SK-N-SH (cell line): ENCODE data around the gene MICAL2.

Source experiments
- GABPA ChIP-seq: IDR thresholded peaks from 2 replicates; pipeline ENCODE4 v1.4.0; 2012; ENCODE audit warnings: low read depth, mild to moderate bottlenecking
- GATA2 ChIP-seq: sonication (generic); formaldehyde crosslinking; IDR thresholded peaks from 2 replicates; pipeline ENCODE4 v1.5.0; 2020; ENCODE audit warnings: mild to moderate bottlenecking, missing genetic modification reagents
- JUND ChIP-seq: IDR thresholded peaks from 2 replicates; pipeline ENCODE4 v1.4.0; 2012
- NFIC ChIP-seq: IDR thresholded peaks from 2 replicates; pipeline ENCODE4 v1.4.0; 2012; ENCODE audit warnings: borderline replicate concordance
- POLR2AphosphoS5 ChIP-seq: IDR thresholded peaks from 2 replicates; pipeline ENCODE4 v1.6.1; 2012; ENCODE audit warnings: low read depth, low read length
- RAD21 ChIP-seq: IDR thresholded peaks from 2 replicates; pipeline ENCODE4 v1.6.1; 2012; ENCODE audit warnings: mild to moderate bottlenecking, low read length
- RFX5 ChIP-seq: IDR thresholded peaks from 2 replicates; pipeline ENCODE4 v1.6.1; 2012; ENCODE audit warnings: mild to moderate bottlenecking, improper control_type of control experiment, low read length
- RXRA ChIP-seq: IDR thresholded peaks from 2 replicates; pipeline ENCODE4 v1.4.0; 2012; ENCODE audit warnings: low read depth, mild to moderate bottlenecking, borderline replicate concordance
- SIN3A ChIP-seq: IDR thresholded peaks from 2 replicates; pipeline ENCODE4 v1.6.1; 2012; ENCODE audit warnings: low read depth, mild to moderate bottlenecking, low read length, moderate library complexity, borderline replicate concordance
- TF ChIP-seq, protein P1 (sequence below): fragments of 200-600 bp; sonication (generic); IDR thresholded peaks from 2 replicates; pipeline ENCODE4 v1.6.1; 2017; ENCODE audit warnings: antibody characterized with exemption, mild to moderate bottlenecking, moderate library complexity
- TF ChIP-seq, protein P2 (sequence below): IDR thresholded peaks from 2 replicates; pipeline ENCODE4 v1.6.1; 2012; ENCODE audit warnings: mild to moderate bottlenecking, low read depth, low read length, moderate library complexity
- TF ChIP-seq, protein P3 (sequence below): IDR thresholded peaks from 2 replicates; pipeline ENCODE4 v1.4.0; 2012; ENCODE audit warnings: low read depth, borderline replicate concordance
- TF ChIP-seq, protein P4 (sequence below): IDR thresholded peaks from 2 replicates; pipeline ENCODE4 v1.4.0; 2012; ENCODE audit warnings: low read depth

DNA sequence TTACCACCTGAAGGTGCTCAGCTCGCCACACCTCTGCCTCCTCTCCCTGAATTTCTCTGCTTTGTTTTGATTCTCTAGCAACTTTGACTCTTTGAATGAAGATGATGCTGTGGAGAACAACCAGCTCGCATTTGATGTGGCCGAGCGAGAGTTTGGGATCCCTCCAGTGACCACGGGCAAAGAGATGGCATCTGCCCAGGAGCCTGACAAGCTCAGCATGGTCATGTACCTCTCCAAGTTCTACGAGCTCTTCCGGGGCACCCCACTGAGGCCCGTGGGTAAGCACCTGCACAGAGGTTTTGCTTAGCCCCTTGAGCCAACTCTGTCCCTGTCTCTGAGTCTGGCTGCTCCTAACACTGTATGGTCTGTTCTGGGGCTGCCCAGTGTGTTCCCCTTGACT lies 115.7 kb downstream of the MICAL2 start:
- TF ChIP-seq POLR2AphosphoS5 (no peak), GATA2 (CRISPR knock-in tag) (no peak), SIN3A (no peak), RXRA (no peak), RAD21 (no peak), JUND (no peak), NFIC (no peak), GABPA (no peak), RFX5 (no peak)
- TF ChIP-seq, protein P1, sequence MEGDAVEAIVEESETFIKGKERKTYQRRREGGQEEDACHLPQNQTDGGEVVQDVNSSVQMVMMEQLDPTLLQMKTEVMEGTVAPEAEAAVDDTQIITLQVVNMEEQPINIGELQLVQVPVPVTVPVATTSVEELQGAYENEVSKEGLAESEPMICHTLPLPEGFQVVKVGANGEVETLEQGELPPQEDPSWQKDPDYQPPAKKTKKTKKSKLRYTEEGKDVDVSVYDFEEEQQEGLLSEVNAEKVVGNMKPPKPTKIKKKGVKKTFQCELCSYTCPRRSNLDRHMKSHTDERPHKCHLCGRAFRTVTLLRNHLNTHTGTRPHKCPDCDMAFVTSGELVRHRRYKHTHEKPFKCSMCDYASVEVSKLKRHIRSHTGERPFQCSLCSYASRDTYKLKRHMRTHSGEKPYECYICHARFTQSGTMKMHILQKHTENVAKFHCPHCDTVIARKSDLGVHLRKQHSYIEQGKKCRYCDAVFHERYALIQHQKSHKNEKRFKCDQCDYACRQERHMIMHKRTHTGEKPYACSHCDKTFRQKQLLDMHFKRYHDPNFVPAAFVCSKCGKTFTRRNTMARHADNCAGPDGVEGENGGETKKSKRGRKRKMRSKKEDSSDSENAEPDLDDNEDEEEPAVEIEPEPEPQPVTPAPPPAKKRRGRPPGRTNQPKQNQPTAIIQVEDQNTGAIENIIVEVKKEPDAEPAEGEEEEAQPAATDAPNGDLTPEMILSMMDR, result no peak
- TF ChIP-seq, protein P2, sequence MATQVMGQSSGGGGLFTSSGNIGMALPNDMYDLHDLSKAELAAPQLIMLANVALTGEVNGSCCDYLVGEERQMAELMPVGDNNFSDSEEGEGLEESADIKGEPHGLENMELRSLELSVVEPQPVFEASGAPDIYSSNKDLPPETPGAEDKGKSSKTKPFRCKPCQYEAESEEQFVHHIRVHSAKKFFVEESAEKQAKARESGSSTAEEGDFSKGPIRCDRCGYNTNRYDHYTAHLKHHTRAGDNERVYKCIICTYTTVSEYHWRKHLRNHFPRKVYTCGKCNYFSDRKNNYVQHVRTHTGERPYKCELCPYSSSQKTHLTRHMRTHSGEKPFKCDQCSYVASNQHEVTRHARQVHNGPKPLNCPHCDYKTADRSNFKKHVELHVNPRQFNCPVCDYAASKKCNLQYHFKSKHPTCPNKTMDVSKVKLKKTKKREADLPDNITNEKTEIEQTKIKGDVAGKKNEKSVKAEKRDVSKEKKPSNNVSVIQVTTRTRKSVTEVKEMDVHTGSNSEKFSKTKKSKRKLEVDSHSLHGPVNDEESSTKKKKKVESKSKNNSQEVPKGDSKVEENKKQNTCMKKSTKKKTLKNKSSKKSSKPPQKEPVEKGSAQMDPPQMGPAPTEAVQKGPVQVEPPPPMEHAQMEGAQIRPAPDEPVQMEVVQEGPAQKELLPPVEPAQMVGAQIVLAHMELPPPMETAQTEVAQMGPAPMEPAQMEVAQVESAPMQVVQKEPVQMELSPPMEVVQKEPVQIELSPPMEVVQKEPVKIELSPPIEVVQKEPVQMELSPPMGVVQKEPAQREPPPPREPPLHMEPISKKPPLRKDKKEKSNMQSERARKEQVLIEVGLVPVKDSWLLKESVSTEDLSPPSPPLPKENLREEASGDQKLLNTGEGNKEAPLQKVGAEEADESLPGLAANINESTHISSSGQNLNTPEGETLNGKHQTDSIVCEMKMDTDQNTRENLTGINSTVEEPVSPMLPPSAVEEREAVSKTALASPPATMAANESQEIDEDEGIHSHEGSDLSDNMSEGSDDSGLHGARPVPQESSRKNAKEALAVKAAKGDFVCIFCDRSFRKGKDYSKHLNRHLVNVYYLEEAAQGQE, result no peak
- TF ChIP-seq, protein P3, sequence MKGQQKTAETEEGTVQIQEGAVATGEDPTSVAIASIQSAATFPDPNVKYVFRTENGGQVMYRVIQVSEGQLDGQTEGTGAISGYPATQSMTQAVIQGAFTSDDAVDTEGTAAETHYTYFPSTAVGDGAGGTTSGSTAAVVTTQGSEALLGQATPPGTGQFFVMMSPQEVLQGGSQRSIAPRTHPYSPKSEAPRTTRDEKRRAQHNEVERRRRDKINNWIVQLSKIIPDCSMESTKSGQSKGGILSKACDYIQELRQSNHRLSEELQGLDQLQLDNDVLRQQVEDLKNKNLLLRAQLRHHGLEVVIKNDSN, result no peak
- TF ChIP-seq, protein P4, sequence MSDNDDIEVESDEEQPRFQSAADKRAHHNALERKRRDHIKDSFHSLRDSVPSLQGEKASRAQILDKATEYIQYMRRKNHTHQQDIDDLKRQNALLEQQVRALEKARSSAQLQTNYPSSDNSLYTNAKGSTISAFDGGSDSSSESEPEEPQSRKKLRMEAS, result no peak
